ENCODE data around the gene ZNF335. TPM values are rescaled to one million over a fixed set of nuclear protein-coding genes. Genes with fewer than 3 reads are reported as not detected.
"Not testable (repeated sequence)": the region's sequence is repeated elsewhere in the genome, so short reads cannot be mapped to it uniquely, and the experiment has no call there.

ZNF335 gene
- polyA plus RNA-seq, 3 donors: 10.4 to 18.5 (median 14.4) TPM

- no peak for DNase-seq (ENCODE audit: extremely low read depth in 1 of 11, low read depth in 9 of 11, low spot score in 4 of 11)
Observed at GRCh38 chr20:45944965-45945677, 26.9 kb downstream of the ZNF335 start.

DNA sequence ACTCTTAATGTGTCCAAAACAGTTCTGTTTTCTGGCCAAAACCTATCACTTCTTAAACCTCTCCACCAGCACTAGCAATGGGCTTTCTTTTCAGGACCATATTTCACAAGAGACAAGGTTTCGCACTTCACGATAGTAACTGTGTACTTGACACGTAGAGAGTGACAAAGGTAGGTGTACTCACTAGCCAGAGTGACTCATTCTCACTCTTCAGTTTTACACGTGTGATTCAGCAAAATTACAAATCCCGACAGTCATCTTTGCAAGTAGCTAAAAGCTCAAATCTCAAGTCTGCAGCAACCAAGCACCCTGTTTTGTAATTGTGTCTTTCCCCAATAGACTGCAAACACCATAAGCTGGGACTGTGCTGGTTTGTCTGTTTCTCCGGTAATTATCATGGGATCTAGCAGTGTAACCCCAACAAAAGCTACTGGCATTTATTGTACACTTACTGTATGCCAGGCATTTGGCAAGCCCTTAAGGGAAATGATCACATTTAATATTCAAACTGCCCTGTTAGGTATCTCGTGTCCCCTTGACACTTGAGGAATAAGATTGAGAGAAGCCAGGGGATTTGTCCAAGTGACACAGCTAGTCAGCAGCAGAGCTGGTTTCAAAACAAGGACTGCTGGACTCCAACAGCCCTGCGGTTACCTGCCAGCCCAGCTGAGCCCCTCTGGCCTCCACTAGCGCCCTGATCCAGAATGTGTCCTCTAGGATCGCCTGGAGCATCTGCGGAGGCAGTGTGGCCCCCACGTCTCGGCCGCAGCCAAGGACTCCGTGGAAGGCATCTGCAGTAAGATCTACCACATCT is 27.6 kb downstream of the ZNF335 start:
- DNase-seq (ENCODE audit: extremely low read depth in 1 of 11, low read depth in 9 of 11, low spot score in 4 of 11): no peak

DNA sequence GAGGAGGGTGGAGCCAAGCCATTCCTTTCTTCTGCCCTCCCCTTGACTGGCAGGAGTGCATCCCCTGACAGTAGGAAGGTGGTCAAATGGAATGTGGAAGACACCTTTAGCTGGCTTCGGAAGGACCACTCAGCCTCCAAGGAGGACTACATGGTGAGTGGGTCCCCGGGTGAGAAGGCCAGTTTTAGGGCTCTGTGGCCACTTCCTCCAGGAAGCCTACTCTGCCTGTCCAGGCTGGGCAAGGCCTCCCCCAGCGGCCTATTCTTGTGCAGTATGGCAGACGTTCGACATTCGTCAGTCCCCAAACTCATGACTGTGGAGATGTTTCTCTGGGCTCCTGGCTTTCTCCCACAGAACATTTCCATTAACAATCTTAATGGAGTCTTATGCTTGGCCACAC is 28.4 kb downstream of the ZNF335 start:
- no peak for DNase-seq (ENCODE audit: extremely low read depth in 1 of 11, low read depth in 9 of 11, low spot score in 4 of 11)

GRCh38 chr20:45940469-45940868 is 31.5 kb downstream of the ZNF335 start:
- no peak for DNase-seq (ENCODE audit: extremely low read depth in 1 of 11, low read depth in 9 of 11, low spot score in 4 of 11)

GRCh38 chr20:45940053-45940452 is 31.9 kb downstream of the ZNF335 start:
- no peak for DNase-seq (ENCODE audit: extremely low read depth in 1 of 11, low read depth in 9 of 11, low spot score in 4 of 11)

GRCh38 chr20:45938727-45939438 is 33.1 kb downstream of the ZNF335 start:
- DNase-seq (ENCODE audit: extremely low read depth in 1 of 11, low read depth in 9 of 11, low spot score in 4 of 11): no peak

DNA sequence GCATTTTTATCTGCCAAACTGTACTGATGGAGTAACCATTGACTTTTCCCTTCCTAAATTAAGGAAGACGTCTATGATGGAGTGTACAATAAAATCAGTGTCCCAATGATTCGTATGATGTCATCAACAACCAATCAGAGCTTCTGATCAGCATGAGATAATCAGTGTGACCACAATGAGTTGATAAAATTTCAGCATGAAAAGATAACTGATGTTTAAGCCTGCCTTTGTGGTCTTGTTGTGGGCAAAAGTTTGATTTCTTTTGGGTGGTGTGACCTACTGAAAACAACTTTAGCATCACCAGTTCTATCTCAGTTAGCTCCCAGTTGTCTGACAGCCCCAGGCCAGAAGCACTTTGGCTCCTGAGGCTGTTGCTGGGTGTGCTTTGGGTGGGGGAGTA is 34.2 kb downstream of the ZNF335 start:
- no peak for DNase-seq (ENCODE audit: extremely low read depth in 1 of 11, low read depth in 9 of 11, low spot score in 4 of 11)

DNA sequence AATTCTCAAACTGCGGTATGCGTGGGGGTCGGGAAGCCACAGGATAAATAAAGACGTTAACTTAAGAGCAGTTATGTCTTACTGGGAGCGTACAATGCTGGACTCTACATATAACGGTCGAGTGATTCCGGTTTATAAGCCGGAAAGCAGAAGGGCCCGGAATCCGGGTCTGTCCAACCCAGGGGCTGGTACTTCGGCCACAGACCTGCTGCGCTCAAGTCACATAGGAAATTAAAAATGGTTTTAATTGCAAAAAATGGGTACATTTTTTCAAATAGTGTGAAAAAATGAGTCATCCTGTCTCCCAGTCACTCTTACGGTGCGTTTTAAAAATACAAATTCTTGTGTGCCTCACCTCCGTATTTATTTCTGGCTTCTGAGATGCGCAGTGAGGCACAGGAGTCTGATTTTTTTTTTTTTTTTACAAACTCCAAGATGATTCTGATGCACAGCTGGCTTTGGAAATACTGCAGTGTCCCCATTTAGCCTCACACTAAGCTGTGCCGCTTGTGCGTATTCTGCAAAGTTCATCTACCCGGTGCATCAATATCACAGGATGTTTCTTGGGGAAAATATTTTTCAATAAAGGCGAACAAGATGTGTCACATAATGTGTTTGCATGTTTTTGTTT is 36.5 kb downstream of the ZNF335 start:
- no peak for DNase-seq (ENCODE audit: extremely low read depth in 1 of 11, low read depth in 9 of 11, low spot score in 4 of 11)

DNA sequence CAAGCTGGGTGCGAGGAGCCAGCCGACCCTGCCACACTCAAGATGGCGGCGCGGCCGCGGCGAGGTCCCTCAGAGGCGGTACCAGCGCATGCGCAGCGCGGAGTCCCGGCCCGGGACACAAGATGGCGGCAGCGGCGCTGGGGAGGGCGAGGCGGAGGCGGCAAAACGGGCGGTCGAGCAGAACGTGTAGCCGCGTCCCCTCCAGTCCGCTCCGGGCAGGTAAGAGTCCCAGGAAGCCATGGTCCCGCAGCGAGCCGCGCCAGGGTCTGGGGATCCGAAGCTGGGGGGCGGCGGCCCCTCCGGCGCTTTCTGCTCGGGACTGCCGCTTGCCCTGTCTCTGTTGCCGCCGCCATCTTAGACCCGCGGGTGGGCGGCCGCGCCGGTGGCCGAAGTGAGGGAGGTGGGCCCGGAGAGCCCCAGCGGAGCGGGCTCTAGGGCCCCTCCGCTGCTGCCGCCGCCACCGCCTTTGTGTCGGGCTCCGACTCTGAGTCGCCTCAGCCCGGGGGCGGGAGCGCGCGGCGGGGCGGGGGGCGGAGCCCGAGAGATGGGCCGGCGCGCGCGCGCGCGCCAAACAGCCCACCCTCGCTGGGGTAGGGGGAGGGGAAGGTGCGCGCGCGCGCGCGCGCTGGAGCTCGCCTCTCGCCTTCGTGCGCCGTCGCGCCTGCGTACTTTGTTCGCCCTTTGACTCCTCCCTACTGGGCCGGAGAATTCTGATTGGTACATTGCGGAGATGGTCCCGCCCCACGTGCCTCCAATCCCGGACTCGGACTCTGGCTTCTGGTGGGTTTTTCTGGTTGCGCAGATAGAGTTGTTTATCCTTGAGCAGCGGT is 37.2 kb downstream of the ZNF335 start, which contains the start of gene PCIF1:
Gene PCIF1 (plus strand): TSS at position 98 of the 830 bp plus-strand sequence. CDS start 4,317 bp downstream, outside the sequence.
- DNase-seq (ENCODE audit: extremely low read depth in 1 of 11, low read depth in 9 of 11, low spot score in 4 of 11): peak; percentile 97 to 100 (median 98)

DNA sequence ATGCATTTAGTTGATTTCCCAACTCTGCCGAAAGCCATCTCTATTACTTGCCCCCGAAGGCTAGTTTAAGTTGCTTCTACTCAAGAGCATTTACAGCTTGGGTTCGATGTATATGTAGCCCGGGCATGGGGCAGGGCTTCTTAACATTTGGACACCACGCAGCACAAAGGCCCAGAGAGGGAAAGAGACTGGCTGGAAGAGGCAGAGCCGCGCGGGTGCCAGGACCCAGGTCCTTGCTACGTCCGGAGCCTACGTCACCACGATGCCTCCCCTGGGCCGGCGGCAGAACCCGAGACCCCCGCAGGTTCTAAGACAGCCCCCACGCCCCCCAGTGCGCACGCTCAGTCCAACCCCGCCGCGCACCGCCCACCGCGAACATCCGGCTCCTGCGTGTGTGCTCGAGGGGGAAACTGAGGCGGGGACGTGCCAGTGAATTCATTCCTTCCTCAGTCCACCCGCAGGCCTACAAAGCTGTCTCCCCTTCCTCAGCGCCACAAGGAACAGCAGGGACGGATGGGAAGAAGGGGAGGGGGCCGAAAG is 37.9 kb downstream of the ZNF335 start:
- DNase-seq (ENCODE audit: extremely low read depth in 1 of 11, low read depth in 9 of 11, low spot score in 4 of 11): peak in 2 of 11 donors; percentile 33 to 79

DNA sequence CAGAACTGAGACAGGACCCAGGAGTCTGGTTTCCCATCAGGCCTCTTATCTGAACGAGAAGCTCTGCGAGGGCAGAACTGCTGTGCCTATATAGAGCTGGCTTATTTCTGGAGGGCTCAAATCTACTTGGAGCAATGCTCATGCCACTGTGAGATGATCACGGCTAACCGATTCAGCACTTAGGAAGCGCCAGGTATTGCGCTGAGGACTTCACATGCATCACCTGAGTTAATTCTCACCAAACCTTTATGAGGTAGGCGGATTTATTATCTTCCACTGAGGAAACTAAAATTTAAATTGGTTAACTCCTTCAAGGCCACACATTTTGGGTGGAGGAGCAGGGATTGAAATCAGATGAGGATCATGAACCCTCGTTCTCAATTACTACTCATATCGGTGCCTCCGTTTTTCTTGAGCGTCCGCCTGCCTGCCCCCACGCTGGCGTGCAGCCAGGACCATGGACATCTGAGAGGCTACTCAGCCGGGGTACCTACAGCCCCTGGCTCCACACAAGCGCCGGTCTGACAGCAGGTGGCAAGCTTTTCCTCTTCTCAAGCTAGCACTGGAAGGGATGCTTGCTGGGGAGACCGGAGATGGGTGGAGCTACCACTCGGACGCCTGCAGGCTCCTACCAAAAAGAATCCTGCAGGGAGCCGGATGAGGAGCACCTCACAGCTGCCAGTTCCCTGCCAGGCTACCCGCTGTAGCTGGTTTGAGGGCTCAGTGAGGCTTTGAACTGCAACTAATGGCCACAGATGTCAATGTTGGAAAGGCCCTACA is 38.5 kb downstream of the ZNF335 start:
- peak in 5 of 11 donors; percentile 42 to 71 (median 65) for DNase-seq (ENCODE audit: extremely low read depth in 1 of 11, low read depth in 9 of 11, low spot score in 4 of 11)

GRCh38 chr20:45931680-45932079 is 40.3 kb downstream of the ZNF335 start:
- DNase-seq (ENCODE audit: extremely low read depth in 1 of 11, low read depth in 9 of 11, low spot score in 4 of 11): not testable (repeated sequence)

- DNase-seq (ENCODE audit: extremely low read depth in 1 of 11, low read depth in 9 of 11, low spot score in 4 of 11): no peak
Observed at GRCh38 chr20:45927071-45927878, 44.7 kb downstream of the ZNF335 start.

DNA sequence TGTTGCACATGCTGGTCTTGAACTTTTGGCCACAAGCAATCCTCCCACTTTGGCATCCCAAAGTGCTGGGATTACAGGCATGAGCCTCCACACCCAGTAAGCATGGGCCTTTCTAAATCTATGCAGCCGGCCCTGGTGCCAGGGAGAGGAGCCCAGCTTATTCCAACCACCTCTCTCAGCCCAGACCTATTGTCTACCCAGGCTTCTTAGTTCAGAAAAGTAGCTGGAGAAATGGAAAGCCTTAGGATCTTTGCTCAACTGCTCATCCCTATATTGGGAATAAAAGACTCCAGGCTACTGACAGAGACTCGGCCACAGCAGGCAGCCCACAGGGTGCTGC is 45.3 kb downstream of the ZNF335 start:
- DNase-seq (ENCODE audit: extremely low read depth in 1 of 11, low read depth in 9 of 11, low spot score in 4 of 11): no peak

DNA sequence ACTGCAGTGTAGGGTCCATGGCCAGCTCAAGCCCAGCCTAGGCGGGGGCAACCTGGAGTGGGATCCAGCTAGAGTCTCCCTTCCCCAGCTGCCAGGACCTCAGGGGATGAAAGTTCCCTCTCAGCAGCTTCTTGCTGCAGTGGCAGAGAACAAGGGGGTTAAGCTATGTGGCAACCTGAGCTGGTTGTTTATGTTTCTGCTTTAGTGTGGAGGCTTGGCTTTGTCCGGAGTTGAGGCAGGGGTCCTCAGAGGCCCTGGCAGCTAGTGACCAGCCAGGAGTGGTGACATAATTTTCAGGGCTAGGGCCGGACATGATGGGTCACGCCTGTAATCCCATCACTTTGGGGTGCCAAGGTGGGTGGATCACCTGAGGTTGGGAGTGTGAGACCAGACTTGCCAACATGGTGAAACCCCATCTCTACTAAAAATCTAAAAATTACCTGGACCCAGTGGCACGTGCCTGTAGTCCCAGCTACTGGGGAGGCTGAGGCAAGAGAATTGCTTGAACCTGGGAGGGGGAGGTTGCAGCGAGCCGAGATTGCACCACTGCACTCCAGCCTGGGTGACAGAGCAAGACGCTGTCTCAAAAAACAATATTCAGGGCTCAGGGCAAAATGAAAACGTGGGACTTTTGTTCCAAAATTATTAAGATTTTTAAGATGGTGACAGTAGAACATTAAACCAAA is 46.0 kb downstream of the ZNF335 start:
- peak in 1 of 11 donors; percentile 23 for DNase-seq (ENCODE audit: extremely low read depth in 1 of 11, low read depth in 9 of 11, low spot score in 4 of 11)
